Karpas-422 (cell line): ENCODE data around the gene LMTK2. TPM values are rescaled to one million over a fixed set of nuclear protein-coding genes. Genes with fewer than 3 reads are reported as not detected.
A peak's percentile ranks its signal among the peaks of the same experiment; 100 is the strongest.

Experiments
- DNase-seq: peaks from one replicate; pipeline ENCODE4 v3.0.0-alpha.2; 2015
- H2AFZ ChIP-seq: fragments of 200-600 bp; sonication (generic); 2 replicates; pipeline ENCODE4 v1.6.1; 2014; ENCODE audit warnings: antibody characterized with exemption, low read length, mixed read lengths
- H3K27ac ChIP-seq: fragments of 200-600 bp; sonication (generic); 2 replicates; pipeline ENCODE4 v1.5.1; 2014; ENCODE audit warnings: mild to moderate bottlenecking, low read length, moderate library complexity
- H3K27me3 ChIP-seq: fragments of 200-600 bp; sonication (generic); 2 replicates; pipeline ENCODE4 v1.6.1; 2014; ENCODE audit warnings: low read length, mixed read lengths
- H3K36me3 ChIP-seq: fragments of 200-600 bp; sonication (generic); 2 replicates; pipeline ENCODE4 v1.6.1; 2014; ENCODE audit warnings: low read length, mixed read lengths; ENCODE audit not compliant: insufficient read depth
- H3K4me1 ChIP-seq: fragments of 200-600 bp; sonication (generic); 2 replicates; pipeline ENCODE4 v1.6.1; 2014; ENCODE audit warnings: mild to moderate bottlenecking, low read length, mixed read lengths
- H3K4me2 ChIP-seq: fragments of 200-600 bp; sonication (generic); 2 replicates; pipeline ENCODE4 v1.6.1; 2014; ENCODE audit warnings: low read length, low read depth, mild to moderate bottlenecking; ENCODE audit not compliant: poor library complexity, severe bottlenecking
- H3K4me3 ChIP-seq: fragments of 200-600 bp; sonication (generic); 2 replicates; pipeline ENCODE4 v1.5.1; 2014; ENCODE audit warnings: mild to moderate bottlenecking, antibody characterized with exemption, low read length, mixed read lengths
- H3K79me2 ChIP-seq: fragments of 200-600 bp; sonication (generic); 2 replicates; pipeline ENCODE4 v1.6.1; 2014; ENCODE audit warnings: mild to moderate bottlenecking, low read length, mixed read lengths
- H3K9ac ChIP-seq: fragments of 200-600 bp; sonication (generic); 2 replicates; pipeline ENCODE4 v1.6.0; 2014; ENCODE audit warnings: low read length
- H3K9me2 ChIP-seq: fragments of 200-600 bp; sonication (generic), shearing (Covaris generic); replicated peaks from 2 replicates; pipeline ENCODE4 v1.6.0; 2014; ENCODE audit warnings: mild to moderate bottlenecking, low read length, moderate library complexity; ENCODE audit not compliant: insufficient read depth
- H3K9me3 ChIP-seq: fragments of 300-700, 200-600 bp; sonication (generic); 2 replicates; pipeline ENCODE4 v1.6.1; 2014; ENCODE audit warnings: low read length, mixed read lengths
- H4K20me1 ChIP-seq: fragments of 200-600 bp; sonication (generic); 2 replicates; pipeline ENCODE4 v1.6.1; 2014; ENCODE audit warnings: mild to moderate bottlenecking, antibody characterized with exemption, low read length, low read depth; ENCODE audit not compliant: insufficient read depth
- total RNA-seq: library from RNA; depleted of rRNA; stranded (reverse); fragments of >200 nt; shearing (Covaris generic); gene quantifications from 2 replicates; pipeline ENCODE4 v1.2.3, GENCODE V29; 2014; ENCODE audit warnings: low replicate concordance

LMTK2 gene
- total RNA-seq, 1 experiment from 2014 or later, result 9.1 TPM

- no peaks in the 10 kb centered on the region for H3K4me1 ChIP-seq
- no peaks in the 10 kb centered on the region for H4K20me1 ChIP-seq
- DNase-seq, result no peak
- no peak overlapping the region for H3K4me2 ChIP-seq
- H2AFZ ChIP-seq, result no peak overlapping the region
- H3K27me3 ChIP-seq, result no peaks in the 10 kb centered on the region
- H3K79me2 ChIP-seq, result no peaks in the 10 kb centered on the region
- no peaks in the 10 kb centered on the region for H3K36me3 ChIP-seq
- no peak overlapping the region for H3K27ac ChIP-seq
- no peaks in the 10 kb centered on the region for H3K9me2 ChIP-seq
- no peak overlapping the region for H3K4me3 ChIP-seq
- no peaks in the 10 kb centered on the region for H3K9me3 ChIP-seq
- H3K9ac ChIP-seq, result no peak overlapping the region
These were observed 129.2 kb downstream of the LMTK2 start for GRCh38 chr7:98235901-98236300.

DNA sequence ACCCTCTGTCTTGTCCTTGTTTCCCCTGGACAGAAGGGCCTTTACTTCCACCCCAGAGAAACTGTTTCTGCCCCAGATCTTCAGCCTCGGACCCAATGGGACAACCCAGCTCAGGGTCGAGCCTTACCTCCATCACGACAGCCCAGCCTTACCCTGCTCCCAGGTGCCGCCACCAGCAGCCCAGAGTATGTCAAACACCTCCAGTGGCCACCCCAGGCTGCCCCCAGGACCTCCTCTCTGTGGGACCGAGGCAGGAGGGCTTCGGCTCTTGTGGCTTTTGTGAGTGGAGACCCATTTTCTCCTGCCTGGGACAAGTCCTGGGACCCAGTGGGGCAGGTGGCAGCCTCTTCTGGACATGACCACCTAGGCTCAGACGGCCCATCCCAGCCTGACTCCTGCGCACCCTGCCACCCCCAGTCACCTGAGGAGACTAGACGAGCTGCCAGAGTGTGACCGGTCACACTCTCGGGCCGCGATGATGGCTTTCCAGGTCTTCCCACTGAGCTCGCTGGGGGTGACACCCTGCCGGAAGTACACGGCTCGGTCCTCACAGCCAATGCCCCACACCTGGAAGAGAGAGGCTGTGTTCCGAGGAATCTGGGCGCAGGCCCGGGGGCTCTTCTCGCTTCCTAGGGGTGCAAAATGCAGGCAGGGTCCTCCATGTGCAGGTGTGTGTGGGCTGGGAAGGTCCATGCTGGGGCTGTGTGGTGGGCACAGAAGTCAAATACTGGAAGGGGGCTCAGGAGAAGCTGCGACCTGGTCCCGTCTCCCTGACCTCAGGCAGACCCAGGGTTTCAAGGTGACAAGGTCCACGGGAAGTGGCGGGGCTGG is 129.9 kb downstream of the LMTK2 start:
- H3K4me1 ChIP-seq, result no peaks in the 10 kb centered on the region
- no peak overlapping the region for H3K27ac ChIP-seq
- no peaks in the 10 kb centered on the region for H3K79me2 ChIP-seq
- H3K9me3 ChIP-seq, result no peaks in the 10 kb centered on the region
- no peak for DNase-seq
- no peaks in the 10 kb centered on the region for H3K9me2 ChIP-seq
- H3K4me2 ChIP-seq, result no peak overlapping the region
- H3K4me3 ChIP-seq, result no peak overlapping the region
- H3K36me3 ChIP-seq, result no peaks in the 10 kb centered on the region
- H3K27me3 ChIP-seq, result no peaks in the 10 kb centered on the region
- no peak overlapping the region for H3K9ac ChIP-seq
- H4K20me1 ChIP-seq, result no peaks in the 10 kb centered on the region
- no peak overlapping the region for H2AFZ ChIP-seq

GRCh38 chr7:98238076-98238475 is 131.4 kb downstream of the LMTK2 start:
- H3K9ac ChIP-seq, result no peak overlapping the region
- no peak overlapping the region for H3K4me2 ChIP-seq
- H3K9me3 ChIP-seq, result no peaks in the 10 kb centered on the region
- H3K4me1 ChIP-seq, result no peaks in the 10 kb centered on the region
- no peak overlapping the region for H3K27ac ChIP-seq
- no peaks in the 10 kb centered on the region for H4K20me1 ChIP-seq
- no peaks in the 10 kb centered on the region for H3K27me3 ChIP-seq
- no peaks in the 10 kb centered on the region for H3K9me2 ChIP-seq
- DNase-seq, result no peak
- no peak overlapping the region for H2AFZ ChIP-seq
- H3K4me3 ChIP-seq, result no peak overlapping the region
- H3K79me2 ChIP-seq, result no peaks in the 10 kb centered on the region
- H3K36me3 ChIP-seq, result no peaks in the 10 kb centered on the region

DNA sequence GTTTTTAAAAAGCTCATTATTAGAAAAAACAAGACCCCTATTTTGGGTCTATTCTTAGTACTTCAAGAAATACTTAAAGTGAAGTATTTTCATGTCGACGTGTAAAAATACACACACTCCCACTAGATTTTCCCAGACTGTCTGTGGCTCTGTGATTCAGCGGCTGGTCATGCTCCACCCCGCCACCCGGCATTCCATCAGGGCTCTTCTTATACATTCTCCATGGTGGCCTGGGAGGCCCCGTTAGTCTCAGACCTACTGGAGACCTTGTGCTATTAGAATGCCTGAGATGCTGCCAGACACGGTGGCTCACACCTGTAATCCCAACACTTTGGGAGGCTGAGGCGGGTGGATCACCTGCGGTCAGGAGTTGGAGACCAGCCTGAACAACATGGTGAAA is 132.3 kb downstream of the LMTK2 start:
- no peak for DNase-seq
- no peaks in the 10 kb centered on the region for H3K36me3 ChIP-seq
- no peaks in the 10 kb centered on the region for H3K4me1 ChIP-seq
- H3K9me2 ChIP-seq, result no peaks in the 10 kb centered on the region
- no peaks in the 10 kb centered on the region for H3K27me3 ChIP-seq
- H3K4me3 ChIP-seq, result no peak overlapping the region
- H3K27ac ChIP-seq, result no peak overlapping the region
- H3K4me2 ChIP-seq, result no peak overlapping the region
- no peaks in the 10 kb centered on the region for H3K9me3 ChIP-seq
- H2AFZ ChIP-seq, result no peak overlapping the region
- no peaks in the 10 kb centered on the region for H4K20me1 ChIP-seq
- H3K9ac ChIP-seq, result no peak overlapping the region
- H3K79me2 ChIP-seq, result no peaks in the 10 kb centered on the region

DNA sequence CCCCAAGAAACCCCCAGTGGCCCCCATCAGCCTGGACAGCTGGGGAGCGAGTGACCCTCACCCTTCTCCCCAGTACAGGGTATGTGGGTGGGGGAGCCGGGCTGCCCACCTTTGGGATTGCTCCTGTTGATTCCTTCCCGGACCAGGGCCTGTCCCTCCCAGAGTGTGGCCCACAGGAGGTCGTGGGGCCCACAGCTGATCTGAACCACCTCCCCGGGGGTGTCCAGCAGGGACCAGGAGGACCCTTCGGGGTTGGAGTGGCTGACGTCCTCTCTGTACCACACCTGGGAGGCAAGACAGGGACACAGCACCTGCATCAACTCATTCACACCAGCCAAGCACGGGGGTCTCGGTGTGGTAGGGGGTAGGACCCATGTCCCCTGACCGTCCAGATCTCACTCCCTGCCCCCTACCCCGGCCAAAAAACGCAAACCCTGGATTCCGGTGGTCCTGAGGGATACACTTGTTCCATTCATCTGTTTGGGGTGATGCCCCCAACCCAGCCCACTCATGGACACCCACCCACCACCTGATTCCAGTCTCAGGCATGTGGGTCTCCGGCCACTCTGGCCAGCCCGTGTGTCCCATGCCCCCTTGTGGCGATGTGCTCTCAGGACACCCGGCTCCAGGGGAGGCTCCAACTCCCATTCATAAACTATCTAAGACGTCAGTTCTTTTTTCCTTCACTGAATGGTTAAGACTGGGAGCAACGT is 134.5 kb downstream of the LMTK2 start:
- Histone ChIP-seq H3K9me3 (no peaks in the 10 kb centered on the region), H3K9me2 (no peaks in the 10 kb centered on the region), H3K79me2 (no peaks in the 10 kb centered on the region), H3K27me3 (no peaks in the 10 kb centered on the region), H3K9ac (no peak overlapping the region), H3K4me2 (no peak overlapping the region), H3K4me3 (no peak overlapping the region), H3K36me3 (no peaks in the 10 kb centered on the region), H4K20me1 (no peaks in the 10 kb centered on the region), H2AFZ (no peak overlapping the region), H3K27ac (no peak overlapping the region), H3K4me1 (no peaks in the 10 kb centered on the region)
- DNase-seq, result peak; percentile 83

DNA sequence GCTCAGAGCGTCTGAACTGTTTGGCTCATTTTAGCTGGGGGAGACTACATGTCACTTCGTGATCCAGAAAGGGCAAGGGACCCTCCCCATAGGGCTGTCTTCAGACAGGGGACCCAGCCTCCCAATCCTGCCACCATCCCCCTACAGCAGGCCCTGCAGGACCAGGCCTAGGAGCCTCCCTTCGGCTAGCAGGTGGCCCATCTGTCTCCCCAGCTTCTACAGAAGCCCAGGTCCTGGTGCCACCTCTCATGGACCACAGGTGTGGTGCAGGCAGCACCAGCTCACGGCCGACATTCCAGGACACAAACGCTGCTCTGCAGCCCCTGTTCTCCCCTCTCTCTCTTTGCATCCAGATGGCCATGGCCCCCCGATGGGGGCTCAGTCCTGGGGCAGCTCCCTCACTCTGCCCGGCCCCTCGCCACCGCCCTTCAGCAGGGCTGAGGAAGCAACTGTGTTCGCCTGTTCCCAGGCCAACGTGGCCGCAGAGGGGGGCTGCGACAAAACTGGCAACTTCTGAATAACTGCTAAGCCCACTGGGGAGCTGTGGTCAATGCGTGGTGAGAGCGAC is 135.1 kb downstream of the LMTK2 start:
- Histone ChIP-seq H3K27ac (no peak overlapping the region), H3K9me2 (no peaks in the 10 kb centered on the region), H3K9me3 (no peaks in the 10 kb centered on the region), H3K4me2 (no peak overlapping the region), H3K4me3 (no peak overlapping the region), H3K27me3 (no peaks in the 10 kb centered on the region), H3K9ac (no peak overlapping the region), H3K4me1 (no peaks in the 10 kb centered on the region), H2AFZ (no peak overlapping the region), H4K20me1 (no peaks in the 10 kb centered on the region), H3K79me2 (no peaks in the 10 kb centered on the region), H3K36me3 (no peaks in the 10 kb centered on the region)
- DNase-seq, result no peak

DNA sequence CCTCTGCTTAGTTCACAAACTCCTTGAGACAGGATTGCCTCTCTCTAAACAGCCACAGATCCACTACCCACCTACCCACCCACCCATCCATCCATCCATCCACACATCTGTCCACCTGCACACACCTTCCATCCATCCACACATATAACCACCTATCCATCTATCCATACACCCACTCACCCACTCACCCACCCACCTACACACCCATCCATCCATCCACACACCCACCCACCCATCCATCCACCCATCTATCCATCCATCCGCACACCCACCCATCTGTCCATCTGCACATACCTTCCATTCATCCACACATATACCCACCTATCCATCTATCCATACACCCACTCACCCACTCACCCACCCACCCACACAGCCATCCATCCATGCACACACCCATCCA is 135.7 kb downstream of the LMTK2 start:
- H3K4me1 ChIP-seq, result no peaks in the 10 kb centered on the region
- no peaks in the 10 kb centered on the region for H3K79me2 ChIP-seq
- H3K4me2 ChIP-seq, result no peak overlapping the region
- DNase-seq, result no peak
- no peaks in the 10 kb centered on the region for H3K36me3 ChIP-seq
- no peak overlapping the region for H3K27ac ChIP-seq
- no peaks in the 10 kb centered on the region for H3K9me2 ChIP-seq
- H3K9ac ChIP-seq, result no peak overlapping the region
- H3K4me3 ChIP-seq, result no peak overlapping the region
- no peak overlapping the region for H2AFZ ChIP-seq
- H3K27me3 ChIP-seq, result no peaks in the 10 kb centered on the region
- H4K20me1 ChIP-seq, result no peaks in the 10 kb centered on the region
- H3K9me3 ChIP-seq, result no peaks in the 10 kb centered on the region

DNA sequence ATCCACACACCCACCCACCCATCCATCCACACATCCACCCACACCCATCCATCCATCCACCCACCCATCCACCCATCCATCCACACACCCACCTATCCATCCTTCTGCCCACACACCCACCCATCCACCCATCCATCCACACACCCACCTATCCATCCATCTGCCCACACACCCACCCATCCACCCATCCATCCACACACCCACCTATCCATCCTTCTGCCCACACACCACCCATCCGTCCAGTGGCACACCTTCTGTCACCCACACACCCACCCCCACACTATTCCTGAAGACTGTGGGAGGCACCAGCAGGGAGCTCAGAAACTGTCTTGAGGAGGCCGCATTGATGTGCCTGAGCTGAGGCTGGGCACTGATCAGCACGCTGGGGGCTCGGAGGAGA is 136.3 kb downstream of the LMTK2 start:
- Histone ChIP-seq H3K79me2 (no peaks in the 10 kb centered on the region), H3K9me3 (no peaks in the 10 kb centered on the region), H3K4me2 (no peak overlapping the region), H3K36me3 (no peaks in the 10 kb centered on the region), H4K20me1 (no peaks in the 10 kb centered on the region), H3K27ac (no peak overlapping the region), H3K4me1 (no peaks in the 10 kb centered on the region), H2AFZ (no peak overlapping the region), H3K9me2 (no peaks in the 10 kb centered on the region), H3K27me3 (no peaks in the 10 kb centered on the region), H3K4me3 (no peak overlapping the region), H3K9ac (no peak overlapping the region)
- no peak for DNase-seq
